Astrocyte (in vitro differentiated cells and primary cell): ENCODE results near the gene ATP11A. TPM values are rescaled to one million over a fixed set of nuclear protein-coding genes. Genes with fewer than 3 reads are reported as not detected.

Experiments
- DNase-seq: peaks from one replicate; pipeline ENCODE4 v3.0.0-alpha.2; 2010; ENCODE audit warnings: low read depth
- FAIRE-seq: peaks from 2 replicates; lab custom pipeline; 2011; peaks lifted over from hg19 to GRCh38; lab: Jason Lieb, UNC
- H2AFZ ChIP-seq: 2 replicates; pipeline ENCODE4 v1.6.0; 2012; ENCODE audit warnings: low read depth, low read length, inconsistent platforms
- H3K27ac ChIP-seq: 2 replicates; pipeline ENCODE4 v1.5.1; 2011; ENCODE audit warnings: low read depth, low read length, inconsistent platforms
- H3K27me3 ChIP-seq: 2 replicates; pipeline ENCODE4 v1.6.0; 2011; ENCODE audit warnings: low read length, inconsistent platforms; ENCODE audit not compliant: insufficient read depth
- H3K36me3 ChIP-seq: 2 replicates; pipeline ENCODE4 v1.5.1; 2011; ENCODE audit warnings: low read length, inconsistent platforms; ENCODE audit not compliant: insufficient read depth
- H3K4me1 ChIP-seq: 2 replicates; pipeline ENCODE4 v1.5.1; 2011; ENCODE audit warnings: low read length, inconsistent platforms; ENCODE audit not compliant: insufficient read depth
- H3K4me2 ChIP-seq: 2 replicates; pipeline ENCODE4 v1.6.0; 2012; ENCODE audit warnings: low read length, inconsistent platforms
- H3K4me3 ChIP-seq: 2 replicates; pipeline ENCODE4 v1.5.1; 2011; ENCODE audit warnings: low read depth, mild to moderate bottlenecking, low read length, inconsistent platforms; ENCODE audit not compliant: insufficient read depth
- H3K79me2 ChIP-seq: 2 replicates; pipeline ENCODE4 v1.6.0; 2012; ENCODE audit warnings: mild to moderate bottlenecking, low read length, inconsistent platforms; ENCODE audit not compliant: insufficient read depth
- H3K9ac ChIP-seq: 2 replicates; pipeline ENCODE4 v1.6.0; 2012; ENCODE audit warnings: mild to moderate bottlenecking, low read length, inconsistent platforms
- H3K9me3 ChIP-seq: 2 replicates; pipeline ENCODE4 v1.5.1; 2012; ENCODE audit warnings: low read depth, mild to moderate bottlenecking, low read length, inconsistent platforms; ENCODE audit not compliant: insufficient read depth
- H4K20me1 ChIP-seq: 2 replicates; pipeline ENCODE4 v1.6.0; 2012; ENCODE audit warnings: low read length, inconsistent platforms; ENCODE audit not compliant: insufficient read depth
- H3K27ac Mint-ChIP-seq: one replicate; pipeline ENCODE4 v1.8.0; 2021; ENCODE audit warnings: mild to moderate bottlenecking, mixed read lengths; ENCODE audit not compliant: unreplicated experiment
- H3K27me3 Mint-ChIP-seq: one replicate; pipeline ENCODE4 v1.8.0; 2021; ENCODE audit warnings: low read depth, mixed read lengths; ENCODE audit not compliant: unreplicated experiment
- H3K36me3 Mint-ChIP-seq: one replicate; pipeline ENCODE4 v1.8.0; 2021; ENCODE audit warnings: low read depth, mixed read lengths; ENCODE audit not compliant: unreplicated experiment
- H3K4me1 Mint-ChIP-seq: one replicate; pipeline ENCODE4 v1.8.0; 2021; ENCODE audit warnings: low read depth, mixed read lengths; ENCODE audit not compliant: unreplicated experiment
- H3K4me3 Mint-ChIP-seq: one replicate; pipeline ENCODE4 v1.8.0; 2021; ENCODE audit warnings: mild to moderate bottlenecking, moderate library complexity, mixed read lengths; ENCODE audit not compliant: unreplicated experiment
- H3K9me3 Mint-ChIP-seq: one replicate; pipeline ENCODE4 v1.8.0; 2021; ENCODE audit warnings: mild to moderate bottlenecking, mixed read lengths; ENCODE audit not compliant: unreplicated experiment
- CTCF ChIP-seq: IDR thresholded peaks from 2 replicates; pipeline ENCODE4 v1.5.1; 2011; ENCODE audit warnings: low read depth, mild to moderate bottlenecking, inconsistent platforms, low read length, moderate library complexity; ENCODE audit not compliant: insufficient read depth
- EZH2 ChIP-seq: IDR thresholded peaks from 2 replicates; pipeline ENCODE4 v1.6.1; 2012; ENCODE audit warnings: mild to moderate bottlenecking, low read length, inconsistent platforms; ENCODE audit not compliant: insufficient read depth
- total RNA-seq: library from RNA; stranded (reverse); gene quantifications from 2 replicates; pipeline ENCODE4 v1.2.1, GENCODE V29; 2021

Gene ATP11A
- total RNA-seq, 1 donor from 2014 or later = 38.9 TPM

- no peaks in the 10 kb centered on the region for H3K36me3 Mint-ChIP-seq
- H3K4me3 ChIP-seq = no peak overlapping the region
- H3K9me3 ChIP-seq = no peaks in the 10 kb centered on the region
- H3K4me1 Mint-ChIP-seq = peaks cover 20% of the 10 kb centered on the region
- peaks cover 7% of the 10 kb centered on the region for H3K4me1 ChIP-seq
- DNase-seq (no peak), FAIRE-seq (no peak)
- no peaks in the 10 kb centered on the region for H3K27me3 ChIP-seq
- no peak overlapping the region for H2AFZ ChIP-seq
- no peaks in the 10 kb centered on the region for H3K36me3 ChIP-seq
- no peaks in the 10 kb centered on the region for H3K9me3 Mint-ChIP-seq
- H3K4me2 ChIP-seq = no peak overlapping the region
- H3K79me2 ChIP-seq = no peaks in the 10 kb centered on the region
- no peak overlapping the region for H3K9ac ChIP-seq
- no peak overlapping the region for H3K4me3 Mint-ChIP-seq
- no peak overlapping the region for H3K27ac Mint-ChIP-seq
- no peaks in the 10 kb centered on the region for H3K27me3 Mint-ChIP-seq
- H4K20me1 ChIP-seq = peaks cover 33% of the 10 kb centered on the region
- TF ChIP-seq EZH2 (no peak), CTCF (no peak)
- H3K27ac ChIP-seq = no peak overlapping the region
These were observed 53.8 kb downstream of the ATP11A start for GRCh38 chr13:112743451-112744167.

- FAIRE-seq (no peak), DNase-seq (peak; percentile 66)
- H3K4me1 ChIP-seq = peaks cover 7% of the 10 kb centered on the region
- H3K79me2 ChIP-seq = no peaks in the 10 kb centered on the region
- Mint-ChIP-seq H3K4me3 (no peak overlapping the region), H3K4me1 (peaks cover 20% of the 10 kb centered on the region), H3K27ac (peak overlapping the region; percentile 31), H3K27me3 (no peaks in the 10 kb centered on the region), H3K36me3 (peaks cover 2% of the 10 kb centered on the region), H3K9me3 (no peaks in the 10 kb centered on the region)
- H3K4me2 ChIP-seq = peak overlapping the region; percentile 44
- H3K9me3 ChIP-seq = no peaks in the 10 kb centered on the region
- H3K27me3 ChIP-seq = no peaks in the 10 kb centered on the region
- no peak overlapping the region for H3K27ac ChIP-seq
- no peak overlapping the region for H3K4me3 ChIP-seq
- H4K20me1 ChIP-seq = peaks cover 33% of the 10 kb centered on the region
- TF ChIP-seq CTCF (no peak), EZH2 (no peak)
- no peak overlapping the region for H2AFZ ChIP-seq
- H3K9ac ChIP-seq = no peak overlapping the region
- no peaks in the 10 kb centered on the region for H3K36me3 ChIP-seq
These were observed 54.6 kb downstream of the ATP11A start for GRCh38 chr13:112744168-112745021.
